Parathyroid adenoma (tissue), 2 donors: ENCODE data around the gene PLCH1.

Source experiments
- H2AFZ ChIP-seq: fragments of 300-600 bp; sonication (generic); one replicate; pipeline ENCODE4 v1.7.0; 2017; ENCODE audit warnings: antibody characterized with exemption, mild to moderate bottlenecking
- H3K27ac ChIP-seq: fragments of 300-600 bp; sonication (generic); one replicate; pipeline ENCODE4 v1.7.0; 2017
- H3K27me3 ChIP-seq: fragments of 300-600 bp; sonication (generic); one replicate; pipeline ENCODE4 v1.7.0; 2017; ENCODE audit warnings: low read length; ENCODE audit not compliant: control insufficient read depth, insufficient read depth
- H3K36me3 ChIP-seq: fragments of 300-600 bp; sonication (generic); one replicate; pipeline ENCODE4 v1.7.0; 2017; ENCODE audit warnings: low read length; ENCODE audit not compliant: control insufficient read depth, insufficient read depth
- H3K4me1 ChIP-seq: fragments of 300-600 bp; sonication (generic); one replicate; pipeline ENCODE4 v1.7.0; 2017; ENCODE audit warnings: control low read depth
- H3K4me2 ChIP-seq: fragments of 300-600 bp; sonication (generic); one replicate; pipeline ENCODE4 v1.7.0; 2017; ENCODE audit warnings: low read length
- H3K4me3 ChIP-seq: fragments of 300-600 bp; sonication (generic); one replicate; pipeline ENCODE4 v1.7.0; 2017; ENCODE audit warnings: low read depth, low read length
- H3K79me2 ChIP-seq: fragments of 300-600 bp; sonication (generic); one replicate; pipeline ENCODE4 v1.7.0; 2017; ENCODE audit warnings: control low read depth
- H3K9ac ChIP-seq: fragments of 300-600 bp; sonication (generic); one replicate; pipeline ENCODE4 v1.7.0; 2017; ENCODE audit warnings: mild to moderate bottlenecking
- H3K9me3 ChIP-seq: fragments of 300-600 bp; sonication (generic); one replicate; pipeline ENCODE4 v1.7.0; 2017; ENCODE audit warnings: low read length; ENCODE audit not compliant: control insufficient read depth
- TF ChIP-seq, protein P1 (sequence below): fragments of 300-600 bp; sonication (generic); IDR thresholded peaks from one replicate; pipeline ENCODE4 v1.7.0; 2017; ENCODE audit warnings: antibody characterized with exemption, mild to moderate bottlenecking
- donor health status: primary hyperparathyroidism.

Gene PLCH1

GRCh38 chr3:155744626-155745324 lies at the start of gene PLCH1:
Gene PLCH1, minus strand, starts transcription at chr3:155745071. Its CDS starts 40,847 bp downstream, at chr3:155704224.
- H3K27ac ChIP-seq, result no peak within 1 kb of the TSS

DNA sequence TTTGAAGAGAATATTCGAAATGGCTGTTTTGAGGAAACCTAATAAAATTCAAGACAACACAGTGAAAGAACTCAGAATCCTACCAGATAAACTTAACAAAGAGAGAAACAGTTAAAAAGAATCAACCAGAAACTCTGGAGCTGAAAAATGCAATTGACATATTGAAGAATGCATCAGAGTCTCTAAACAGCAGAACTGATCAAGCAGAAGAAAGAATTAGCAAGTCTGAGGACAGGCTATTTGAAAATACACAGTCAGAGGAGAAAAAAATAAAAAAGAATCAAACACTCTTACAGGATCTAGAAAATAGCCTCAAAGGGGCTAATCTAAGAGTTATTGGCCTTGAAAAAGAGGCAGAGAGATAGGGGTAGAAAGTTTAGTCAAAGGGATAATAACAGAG lies 47.7 kb upstream of the PLCH1 start:
- no peak overlapping the region for H3K9ac ChIP-seq
- H3K4me1 ChIP-seq, result no peaks in the 10 kb centered on the region
- H3K79me2 ChIP-seq, result peaks cover 4% of the 10 kb centered on the region
- no peak overlapping the region for H3K4me2 ChIP-seq
- no peak overlapping the region for H3K4me3 ChIP-seq
- TF ChIP-seq, protein P1, sequence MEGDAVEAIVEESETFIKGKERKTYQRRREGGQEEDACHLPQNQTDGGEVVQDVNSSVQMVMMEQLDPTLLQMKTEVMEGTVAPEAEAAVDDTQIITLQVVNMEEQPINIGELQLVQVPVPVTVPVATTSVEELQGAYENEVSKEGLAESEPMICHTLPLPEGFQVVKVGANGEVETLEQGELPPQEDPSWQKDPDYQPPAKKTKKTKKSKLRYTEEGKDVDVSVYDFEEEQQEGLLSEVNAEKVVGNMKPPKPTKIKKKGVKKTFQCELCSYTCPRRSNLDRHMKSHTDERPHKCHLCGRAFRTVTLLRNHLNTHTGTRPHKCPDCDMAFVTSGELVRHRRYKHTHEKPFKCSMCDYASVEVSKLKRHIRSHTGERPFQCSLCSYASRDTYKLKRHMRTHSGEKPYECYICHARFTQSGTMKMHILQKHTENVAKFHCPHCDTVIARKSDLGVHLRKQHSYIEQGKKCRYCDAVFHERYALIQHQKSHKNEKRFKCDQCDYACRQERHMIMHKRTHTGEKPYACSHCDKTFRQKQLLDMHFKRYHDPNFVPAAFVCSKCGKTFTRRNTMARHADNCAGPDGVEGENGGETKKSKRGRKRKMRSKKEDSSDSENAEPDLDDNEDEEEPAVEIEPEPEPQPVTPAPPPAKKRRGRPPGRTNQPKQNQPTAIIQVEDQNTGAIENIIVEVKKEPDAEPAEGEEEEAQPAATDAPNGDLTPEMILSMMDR, result no peak
- no peaks in the 10 kb centered on the region for H3K36me3 ChIP-seq
- no peaks in the 10 kb centered on the region for H3K9me3 ChIP-seq
- no peak overlapping the region for H3K27ac ChIP-seq
- H3K27me3 ChIP-seq, result no peaks in the 10 kb centered on the region
- H2AFZ ChIP-seq, result no peak overlapping the region

More at GRCh38 chr3:155744626-155745324, at the start of gene PLCH1:
- H3K36me3 ChIP-seq, result no peaks in the 10 kb centered on the region
- H3K4me1 ChIP-seq, result peaks cover 28% of the 10 kb centered on the region
- no peaks in the 10 kb centered on the region for H3K9me3 ChIP-seq
- H3K9ac ChIP-seq, result peak within 1 kb of the TSS; percentile 13
- H3K79me2 ChIP-seq, result no peaks in the 10 kb centered on the region
- H3K4me3 ChIP-seq, result peak within 1 kb of the TSS; percentile 76
- peak within 1 kb of the TSS; percentile 93 for H3K4me2 ChIP-seq
- TF ChIP-seq, protein P1, result no peak
- H2AFZ ChIP-seq, result peak within 1 kb of the TSS; percentile 97
- no peaks in the 10 kb centered on the region for H3K27me3 ChIP-seq

GRCh38 chr3:155791190-155791589 lies 46.3 kb upstream of the PLCH1 start:
- no peak overlapping the region for H3K4me3 ChIP-seq
- no peak overlapping the region for H3K9ac ChIP-seq
- H3K9me3 ChIP-seq, result no peaks in the 10 kb centered on the region
- H3K36me3 ChIP-seq, result no peaks in the 10 kb centered on the region
- no peak overlapping the region for H3K27ac ChIP-seq
- no peak overlapping the region for H2AFZ ChIP-seq
- TF ChIP-seq, protein P1, result no peak
- peaks cover 5% of the 10 kb centered on the region for H3K79me2 ChIP-seq
- no peak overlapping the region for H3K4me2 ChIP-seq
- H3K4me1 ChIP-seq, result no peaks in the 10 kb centered on the region
- no peaks in the 10 kb centered on the region for H3K27me3 ChIP-seq

- Histone ChIP-seq H3K36me3 (no peaks in the 10 kb centered on the region), H3K27ac (no peak overlapping the region), H3K27me3 (no peaks in the 10 kb centered on the region), H3K79me2 (peaks cover 5% of the 10 kb centered on the region), H3K9ac (no peak overlapping the region), H3K9me3 (no peaks in the 10 kb centered on the region), H3K4me1 (no peaks in the 10 kb centered on the region), H3K4me2 (no peak overlapping the region), H2AFZ (no peak overlapping the region), H3K4me3 (no peak overlapping the region)
- TF ChIP-seq, protein P1, result no peak
Measured at GRCh38 chr3:155790272-155790925, 45.5 kb upstream of the PLCH1 start.
